CD4-positive, alpha-beta T cell (primary cell): ENCODE data around the gene GPS1. TPM values are rescaled to one million over a fixed set of nuclear protein-coding genes. Genes with fewer than 3 reads are reported as not detected.

Experiments used
- ATAC-seq: fragments of 200-7000 bp; cut with Tn5 transposase; one replicate; pipeline ENCODE4 v1.10.0; 2022; ENCODE audit warnings: mild to moderate bottlenecking; ENCODE audit not compliant: poor library complexity
- CTCF ChIA-PET: fragments of 350-600 bp; sonication (Branson Sonifier 250); formaldehyde crosslinking; loops from one replicate; lab custom pipeline; 2021; ENCODE audit warnings: antibody characterized with exemption, inconsistent platforms; lab: Charles Lee
- POLR2A ChIA-PET: fragments of 350-600 bp; sonication (Branson Sonifier 250); formaldehyde crosslinking; loops from one replicate; lab custom pipeline; 2021; ENCODE audit warnings: antibody characterized with exemption, inconsistent platforms; lab: Charles Lee
- DNase-seq, 14 experiments: peaks; one replicate each; pipeline ENCODE4 v3.0.0-alpha.2; 2013 to 2020; ENCODE audit warnings: mixed read lengths in 2 of 14
- H3K27ac ChIP-seq, 2 donors: one replicate each; pipeline versions ENCODE4 v1.5.1 to v1.7.0; 2013; ENCODE audit warnings: low read length in 2 of 2, low read depth in 1 of 2, mild to moderate bottlenecking in 1 of 2
- H3K27me3 ChIP-seq, 2 experiments: 1 replicate in 1 of 2; 2 replicates in 1 of 2; pipeline versions ENCODE4 v1.6.1 to v1.7.0; 2013; ENCODE audit warnings: low read length in 2 of 2, control low read depth in 1 of 2, mild to moderate bottlenecking in 1 of 2, moderate library complexity in 1 of 2; ENCODE audit not compliant: insufficient read depth in 2 of 2, control insufficient read depth in 1 of 2
- H3K36me3 ChIP-seq: one replicate; pipeline ENCODE4 v1.6.1; 2013; ENCODE audit warnings: low read length, control low read depth; ENCODE audit not compliant: insufficient read depth
- H3K4me1 ChIP-seq: one replicate; pipeline ENCODE4 v1.6.1; 2013; ENCODE audit warnings: low read length, control low read depth; ENCODE audit not compliant: insufficient read depth
- H3K4me3 ChIP-seq: one replicate; pipeline ENCODE4 v1.5.1; 2013; ENCODE audit warnings: mild to moderate bottlenecking, low read length, moderate library complexity
- H3K9me3 ChIP-seq, 2 experiments: 1 replicate in 1 of 2; 2 replicates in 1 of 2; pipeline versions ENCODE4 v1.6.1 to v1.7.0; 2013; ENCODE audit warnings: low read length in 2 of 2, mild to moderate bottlenecking in 2 of 2, control low read depth in 1 of 2, moderate library complexity in 1 of 2; ENCODE audit not compliant: control insufficient read depth in 1 of 2, insufficient read depth in 1 of 2
- H3K27ac Mint-ChIP-seq: one replicate; pipeline ENCODE4 v1.8.0; 2020; ENCODE audit warnings: mixed read lengths
- H3K27me3 Mint-ChIP-seq: one replicate; pipeline ENCODE4 v1.8.0; 2021; ENCODE audit warnings: mixed read lengths
- H3K36me3 Mint-ChIP-seq: one replicate; pipeline ENCODE4 v1.8.0; 2021; ENCODE audit warnings: low read depth, mixed read lengths
- H3K4me1 Mint-ChIP-seq: one replicate; pipeline ENCODE4 v1.8.0; 2021; ENCODE audit warnings: low read depth, mixed read lengths
- H3K4me3 Mint-ChIP-seq: one replicate; pipeline ENCODE4 v1.8.0; 2020; ENCODE audit warnings: mild to moderate bottlenecking, mixed read lengths
- H3K9me3 Mint-ChIP-seq: one replicate; pipeline ENCODE4 v1.8.0; 2020; ENCODE audit warnings: mixed read lengths
- intact Hi-C, 2 experiments: fragments of 100-400 bp; cut with DNase I in 1 of 2; cut with micrococcal nuclease in 1 of 2; formaldehyde crosslinking; loops; one replicate each; pipeline versions ENCODE4 v1.15.1 to v1.9.0; 2023 to 2025; cut with DNase I, micrococcal nuclease
- total RNA-seq, 174 experiments: library from RNA in 2 of 174; stranded (reverse) in 2 of 174; gene quantifications; one replicate each; pipeline ENCODE4 v1.2.3 and lab custom pipeline; 2021 to 2026
- TF ChIP-seq, protein P1 (sequence below): fragments of 200-600 bp; IDR thresholded peaks from one replicate; pipeline ENCODE4 v1.8.0; 2022; ENCODE audit warnings: antibody characterized with exemption, mild to moderate bottlenecking

GPS1 gene
- total RNA-seq, 2 experiments from 2014 or later = 64.6 to 69.3 TPM

DNA sequence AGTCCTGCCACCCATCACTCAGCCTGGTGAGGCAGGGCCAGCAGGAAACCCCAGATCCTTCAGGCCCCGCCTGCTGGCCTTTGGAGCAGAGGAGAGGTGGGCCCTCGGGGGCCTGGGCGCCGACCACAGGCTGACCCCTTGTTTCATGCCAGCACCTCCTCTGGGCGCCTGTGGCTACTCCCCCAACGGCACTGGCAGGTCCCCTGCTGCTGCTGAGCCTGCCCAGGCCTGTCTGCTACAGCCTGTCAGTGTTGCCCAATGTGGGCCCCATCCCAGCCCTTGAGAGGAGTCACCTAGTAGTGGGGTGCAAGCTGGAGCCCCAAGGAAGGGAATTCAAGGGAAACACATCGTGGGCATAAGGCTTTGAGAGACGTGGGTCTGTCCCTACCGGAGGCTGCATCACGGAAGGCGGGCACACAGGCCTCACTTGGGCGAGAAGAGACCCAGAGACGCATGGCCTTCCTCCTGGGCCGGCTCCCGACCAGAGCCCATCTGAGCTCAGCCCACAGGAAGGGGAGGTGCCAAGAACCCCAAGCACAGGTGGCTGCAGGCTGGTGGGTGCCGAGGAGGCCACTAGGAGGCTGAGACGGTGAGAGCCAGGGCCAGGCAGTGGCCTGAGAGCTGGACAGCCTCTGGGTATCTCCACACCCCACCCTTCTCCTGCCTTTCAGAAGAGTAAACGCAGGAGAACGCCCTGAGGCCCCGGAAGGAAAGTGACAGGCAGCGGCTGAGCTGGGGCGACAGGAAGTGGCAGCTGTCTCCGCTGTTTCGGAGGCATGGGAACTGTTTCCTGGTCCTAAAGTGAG lies 54.4 kb downstream of the GPS1 start:
- peaks cover 22% of the 10 kb centered on the region for H3K4me1 Mint-ChIP-seq
- H3K9me3 Mint-ChIP-seq = no peaks in the 10 kb centered on the region
- POLR2A ChIA-PET = interaction anchor here (0.8 to 2.4 kb wide), 14 partner anchors 8 to 187 kb away, joined by 3 to 27 read pairs (median 5); partner anchors contain the start of genes CSNK1D, DCXR, FASN and RAC3
- H3K4me3 Mint-ChIP-seq = peak overlapping the region; percentile 83
- peak overlapping the region; percentile 95 for H3K27ac Mint-ChIP-seq
- H3K27ac ChIP-seq = peak overlapping the region; percentile 79 to 90
- H3K27me3 ChIP-seq = no peaks in the 10 kb centered on the region
- H3K36me3 Mint-ChIP-seq = peaks cover 8% of the 10 kb centered on the region
- no peaks in the 10 kb centered on the region for H3K9me3 ChIP-seq
- CTCF ChIA-PET = interaction anchor here (0.8 to 3.5 kb wide), 6 partner anchors 8 to 76 kb away, joined by 3 to 12 read pairs (median 5); partner anchors contain the start of gene FASN
- intact Hi-C loops = loop anchor here (1.0 to 5.0 kb wide), 2 partner anchors 21 to 46 kb away; no protein-coding TSS in a partner anchor
- H3K27me3 Mint-ChIP-seq = no peaks in the 10 kb centered on the region
- peaks cover 43% of the 10 kb centered on the region for H3K4me1 ChIP-seq
- no peaks in the 10 kb centered on the region for H3K36me3 ChIP-seq
- peak overlapping the region; percentile 61 for H3K4me3 ChIP-seq
- DNase-seq (peak in 13 of 14 experiments; percentile 32 to 78 (median 55)), ATAC-seq (peak; percentile 70)
- TF ChIP-seq, protein P1, sequence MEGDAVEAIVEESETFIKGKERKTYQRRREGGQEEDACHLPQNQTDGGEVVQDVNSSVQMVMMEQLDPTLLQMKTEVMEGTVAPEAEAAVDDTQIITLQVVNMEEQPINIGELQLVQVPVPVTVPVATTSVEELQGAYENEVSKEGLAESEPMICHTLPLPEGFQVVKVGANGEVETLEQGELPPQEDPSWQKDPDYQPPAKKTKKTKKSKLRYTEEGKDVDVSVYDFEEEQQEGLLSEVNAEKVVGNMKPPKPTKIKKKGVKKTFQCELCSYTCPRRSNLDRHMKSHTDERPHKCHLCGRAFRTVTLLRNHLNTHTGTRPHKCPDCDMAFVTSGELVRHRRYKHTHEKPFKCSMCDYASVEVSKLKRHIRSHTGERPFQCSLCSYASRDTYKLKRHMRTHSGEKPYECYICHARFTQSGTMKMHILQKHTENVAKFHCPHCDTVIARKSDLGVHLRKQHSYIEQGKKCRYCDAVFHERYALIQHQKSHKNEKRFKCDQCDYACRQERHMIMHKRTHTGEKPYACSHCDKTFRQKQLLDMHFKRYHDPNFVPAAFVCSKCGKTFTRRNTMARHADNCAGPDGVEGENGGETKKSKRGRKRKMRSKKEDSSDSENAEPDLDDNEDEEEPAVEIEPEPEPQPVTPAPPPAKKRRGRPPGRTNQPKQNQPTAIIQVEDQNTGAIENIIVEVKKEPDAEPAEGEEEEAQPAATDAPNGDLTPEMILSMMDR = peak; percentile 36

DNA sequence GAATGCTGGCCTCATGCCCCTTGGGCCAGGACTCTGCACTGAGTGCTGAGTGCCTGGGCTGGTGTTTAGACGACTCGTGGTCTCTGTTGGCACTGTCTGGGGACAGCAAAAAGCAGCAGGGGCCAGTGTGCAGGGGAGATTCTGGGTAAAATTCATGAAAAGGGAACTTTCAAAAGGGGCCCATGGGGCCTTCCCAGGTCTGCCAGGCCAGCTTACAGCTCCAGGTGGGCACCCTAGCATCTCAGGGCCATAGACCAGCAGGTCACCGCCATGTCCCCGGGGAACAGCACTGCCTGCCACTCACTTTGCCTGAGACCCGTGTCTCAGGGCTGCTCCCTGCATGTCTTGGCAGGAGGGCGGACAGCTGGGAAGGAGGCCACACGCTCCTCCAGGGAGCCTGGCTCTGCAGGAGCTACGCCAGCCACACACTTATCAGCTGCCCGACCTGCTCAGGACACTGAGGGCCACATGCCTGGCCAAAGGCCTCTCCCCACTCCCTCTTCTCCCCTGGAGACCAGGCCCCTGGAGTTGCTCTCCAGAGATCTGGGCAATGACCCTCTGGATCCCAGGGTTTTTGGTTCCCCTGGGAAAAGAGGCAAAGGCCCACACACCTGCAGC lies 55.1 kb downstream of the GPS1 start:
- DNase-seq = no peak
- H3K27me3 Mint-ChIP-seq = no peaks in the 10 kb centered on the region
- peak overlapping the region; percentile 95 for H3K27ac Mint-ChIP-seq
- peak overlapping the region; percentile 79 to 90 for H3K27ac ChIP-seq
- POLR2A ChIA-PET = interaction anchor here (0.8 to 2.4 kb wide), 14 partner anchors 8 to 186 kb away, joined by 3 to 27 read pairs (median 5); partner anchors contain the start of genes CSNK1D, DCXR, FASN and RAC3
- no peaks in the 10 kb centered on the region for H3K9me3 Mint-ChIP-seq
- H3K36me3 ChIP-seq = no peaks in the 10 kb centered on the region
- H3K4me3 Mint-ChIP-seq = peak overlapping the region; percentile 83
- no peak for ATAC-seq
- TF ChIP-seq, protein P1 = peak; percentile 17
- intact Hi-C loops = loop anchor here (1.0 to 5.0 kb wide), 2 partner anchors 21 to 46 kb away; no protein-coding TSS in a partner anchor
- H3K4me1 Mint-ChIP-seq = peaks cover 22% of the 10 kb centered on the region
- H3K4me1 ChIP-seq = peaks cover 43% of the 10 kb centered on the region
- CTCF ChIA-PET = interaction anchor here (0.8 to 3.5 kb wide), 5 partner anchors 9 to 76 kb away, joined by 3 to 12 read pairs (median 6); partner anchors contain the start of gene FASN
- no peaks in the 10 kb centered on the region for H3K9me3 ChIP-seq
- peak overlapping the region; percentile 61 for H3K4me3 ChIP-seq
- no peaks in the 10 kb centered on the region for H3K27me3 ChIP-seq
- peaks cover 8% of the 10 kb centered on the region for H3K36me3 Mint-ChIP-seq

Other genes starting within 250 kb of the GPS1 start
- not detected for gene GCGR, start 247.7 kb upstream of the GPS1 start, total RNA-seq
- 10 to 100 TPM; 36.9 to 37.7 TPM for gene MCRIP1, start 218.6 kb upstream of the GPS1 start, total RNA-seq
- not detected for gene PPP1R27, start 216.8 kb upstream of the GPS1 start, total RNA-seq
- 100 to 1,000 TPM; 223 to 233 TPM for gene P4HB, start 191.4 kb upstream of the GPS1 start, total RNA-seq
- gene ARHGDIA, start 180.6 kb upstream of the GPS1 start, total RNA-seq = 100 to 1,000 TPM; 706 to 715 TPM
- 100 to 1,000 TPM in 1 of 2 experiments, 10 to 100 TPM in 1; 93.3 to 101 TPM for gene ALYREF, start 160.3 kb upstream of the GPS1 start, total RNA-seq
- 10 to 100 TPM; 27.9 to 28.9 TPM for gene ANAPC11, start 160.2 kb upstream of the GPS1 start, total RNA-seq
- under 1 TPM in 1 of 2 experiments, not detected in 1; 0.20 TPM for gene NPB, start 149.7 kb upstream of the GPS1 start, total RNA-seq
- gene PCYT2, start 140.5 kb upstream of the GPS1 start, total RNA-seq = 10 to 100 TPM; 18.7 to 18.9 TPM
- 10 to 100 TPM; 56.7 to 57.5 TPM for gene SIRT7, start 133.7 kb upstream of the GPS1 start, total RNA-seq
- gene MAFG, start 124.2 kb upstream of the GPS1 start, total RNA-seq = 10 to 100 TPM; 10.8 to 13.3 TPM
- 1 to 10 TPM in 1 of 2 experiments, under 1 TPM in 1; 0.38 to 1.0 TPM for gene PYCR1, start 114.6 kb upstream of the GPS1 start, total RNA-seq
- gene MYADML2, start 104.7 kb upstream of the GPS1 start, total RNA-seq = not detected
- gene NOTUM, start 90.7 kb upstream of the GPS1 start, total RNA-seq = not detected
- 10 to 100 TPM; 19.1 to 22.7 TPM for gene ASPSCR1, start 74.3 kb upstream of the GPS1 start, total RNA-seq
- 10 to 100 TPM; 14.9 to 19.6 TPM for gene CENPX, start 29.0 kb upstream of the GPS1 start, total RNA-seq
- 10 to 100 TPM; 17.7 to 17.9 TPM for gene LRRC45, start 28.6 kb upstream of the GPS1 start, total RNA-seq
- gene RAC3, start 20.2 kb upstream of the GPS1 start, total RNA-seq = 1 to 10 TPM; 3.3 to 5.3 TPM
- gene DCXR, start 14.2 kb upstream of the GPS1 start, total RNA-seq = 100 to 1,000 TPM; 103 to 119 TPM
- 10 to 100 TPM; 28.1 to 31.2 TPM for gene RFNG, start 87 bp upstream of the GPS1 start, total RNA-seq
- 100 to 1,000 TPM; 160 to 163 TPM for gene DUS1L, start 13.9 kb downstream of the GPS1 start, total RNA-seq
- 100 to 1,000 TPM; 168 to 174 TPM for gene FASN, start 46.3 kb downstream of the GPS1 start, total RNA-seq
- 100 to 1,000 TPM; 129 to 135 TPM for gene CCDC57, start 160.9 kb downstream of the GPS1 start, total RNA-seq
- 10 to 100 TPM; 93.4 to 99.0 TPM for gene SLC16A3, start 177.1 kb downstream of the GPS1 start, total RNA-seq
- 100 to 1,000 TPM; 277 to 286 TPM for gene CSNK1D, start 221.8 kb downstream of the GPS1 start, total RNA-seq